ENCODE data around the gene TCERG1L.

DNA sequence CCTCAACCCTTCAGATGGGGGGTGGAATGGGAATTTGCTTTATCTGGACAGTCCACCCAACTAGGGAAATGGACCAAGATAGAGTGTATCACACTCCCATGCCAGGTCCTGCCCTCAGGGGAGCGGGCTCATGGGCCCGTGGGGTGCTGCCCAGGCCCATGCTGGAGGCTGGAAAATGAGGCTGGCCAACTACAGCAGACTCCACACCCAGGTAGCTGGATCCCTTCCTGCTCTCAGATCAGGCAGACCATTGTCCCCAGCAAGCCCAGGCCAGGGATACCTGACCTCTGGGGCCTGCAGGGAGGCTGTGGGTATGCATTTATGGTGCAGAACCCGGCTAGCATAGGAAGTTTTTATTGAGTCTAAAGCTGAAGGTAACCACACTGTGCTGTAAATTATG is 162.4 kb downstream of the TCERG1L start:
- TF ChIP-seq, protein P1, sequence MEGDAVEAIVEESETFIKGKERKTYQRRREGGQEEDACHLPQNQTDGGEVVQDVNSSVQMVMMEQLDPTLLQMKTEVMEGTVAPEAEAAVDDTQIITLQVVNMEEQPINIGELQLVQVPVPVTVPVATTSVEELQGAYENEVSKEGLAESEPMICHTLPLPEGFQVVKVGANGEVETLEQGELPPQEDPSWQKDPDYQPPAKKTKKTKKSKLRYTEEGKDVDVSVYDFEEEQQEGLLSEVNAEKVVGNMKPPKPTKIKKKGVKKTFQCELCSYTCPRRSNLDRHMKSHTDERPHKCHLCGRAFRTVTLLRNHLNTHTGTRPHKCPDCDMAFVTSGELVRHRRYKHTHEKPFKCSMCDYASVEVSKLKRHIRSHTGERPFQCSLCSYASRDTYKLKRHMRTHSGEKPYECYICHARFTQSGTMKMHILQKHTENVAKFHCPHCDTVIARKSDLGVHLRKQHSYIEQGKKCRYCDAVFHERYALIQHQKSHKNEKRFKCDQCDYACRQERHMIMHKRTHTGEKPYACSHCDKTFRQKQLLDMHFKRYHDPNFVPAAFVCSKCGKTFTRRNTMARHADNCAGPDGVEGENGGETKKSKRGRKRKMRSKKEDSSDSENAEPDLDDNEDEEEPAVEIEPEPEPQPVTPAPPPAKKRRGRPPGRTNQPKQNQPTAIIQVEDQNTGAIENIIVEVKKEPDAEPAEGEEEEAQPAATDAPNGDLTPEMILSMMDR (IDR thresholded peaks at IDR 0.05) = no peak
- no peak for TF ChIP-seq POLR2AphosphoS5 (IDR thresholded peaks at IDR 0.05; ENCODE audit: low read depth, low read length)
- TF ChIP-seq, protein P2, sequence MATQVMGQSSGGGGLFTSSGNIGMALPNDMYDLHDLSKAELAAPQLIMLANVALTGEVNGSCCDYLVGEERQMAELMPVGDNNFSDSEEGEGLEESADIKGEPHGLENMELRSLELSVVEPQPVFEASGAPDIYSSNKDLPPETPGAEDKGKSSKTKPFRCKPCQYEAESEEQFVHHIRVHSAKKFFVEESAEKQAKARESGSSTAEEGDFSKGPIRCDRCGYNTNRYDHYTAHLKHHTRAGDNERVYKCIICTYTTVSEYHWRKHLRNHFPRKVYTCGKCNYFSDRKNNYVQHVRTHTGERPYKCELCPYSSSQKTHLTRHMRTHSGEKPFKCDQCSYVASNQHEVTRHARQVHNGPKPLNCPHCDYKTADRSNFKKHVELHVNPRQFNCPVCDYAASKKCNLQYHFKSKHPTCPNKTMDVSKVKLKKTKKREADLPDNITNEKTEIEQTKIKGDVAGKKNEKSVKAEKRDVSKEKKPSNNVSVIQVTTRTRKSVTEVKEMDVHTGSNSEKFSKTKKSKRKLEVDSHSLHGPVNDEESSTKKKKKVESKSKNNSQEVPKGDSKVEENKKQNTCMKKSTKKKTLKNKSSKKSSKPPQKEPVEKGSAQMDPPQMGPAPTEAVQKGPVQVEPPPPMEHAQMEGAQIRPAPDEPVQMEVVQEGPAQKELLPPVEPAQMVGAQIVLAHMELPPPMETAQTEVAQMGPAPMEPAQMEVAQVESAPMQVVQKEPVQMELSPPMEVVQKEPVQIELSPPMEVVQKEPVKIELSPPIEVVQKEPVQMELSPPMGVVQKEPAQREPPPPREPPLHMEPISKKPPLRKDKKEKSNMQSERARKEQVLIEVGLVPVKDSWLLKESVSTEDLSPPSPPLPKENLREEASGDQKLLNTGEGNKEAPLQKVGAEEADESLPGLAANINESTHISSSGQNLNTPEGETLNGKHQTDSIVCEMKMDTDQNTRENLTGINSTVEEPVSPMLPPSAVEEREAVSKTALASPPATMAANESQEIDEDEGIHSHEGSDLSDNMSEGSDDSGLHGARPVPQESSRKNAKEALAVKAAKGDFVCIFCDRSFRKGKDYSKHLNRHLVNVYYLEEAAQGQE (IDR thresholded peaks at IDR 0.05; ENCODE audit: insufficient read depth in 1 of 2, low read depth in 2 of 2, low read length in 1 of 2) = no peak

Data from Panc1 (cell line).